ENCODE data around the gene LRP6.
"Not testable (repeated sequence)": the region's sequence is repeated elsewhere in the genome, so short reads cannot be mapped to it uniquely, and the experiment has no call there.

Gene LRP6

DNA sequence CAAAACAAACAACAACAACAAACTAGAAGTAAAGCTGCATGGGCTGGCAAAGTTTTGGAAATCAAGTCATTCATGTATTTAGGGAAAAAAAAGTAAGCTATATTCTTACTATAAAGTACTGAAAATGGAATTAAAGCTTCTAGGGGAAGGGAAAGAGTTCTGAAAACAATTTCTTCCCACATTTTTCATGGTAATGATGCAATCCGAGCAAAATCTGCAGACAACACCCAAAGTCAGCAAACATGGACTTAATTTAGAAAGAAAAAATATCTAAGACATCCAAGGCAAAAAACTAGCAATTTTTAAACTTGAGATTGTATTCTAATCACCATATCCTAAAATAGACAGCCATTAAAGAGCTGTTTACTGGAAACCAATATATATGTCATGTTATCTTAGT, 86.3 kb downstream of the LRP6 start:
- DNase-seq (ENCODE audit: low read depth in 2 of 2), result no peak

DNA sequence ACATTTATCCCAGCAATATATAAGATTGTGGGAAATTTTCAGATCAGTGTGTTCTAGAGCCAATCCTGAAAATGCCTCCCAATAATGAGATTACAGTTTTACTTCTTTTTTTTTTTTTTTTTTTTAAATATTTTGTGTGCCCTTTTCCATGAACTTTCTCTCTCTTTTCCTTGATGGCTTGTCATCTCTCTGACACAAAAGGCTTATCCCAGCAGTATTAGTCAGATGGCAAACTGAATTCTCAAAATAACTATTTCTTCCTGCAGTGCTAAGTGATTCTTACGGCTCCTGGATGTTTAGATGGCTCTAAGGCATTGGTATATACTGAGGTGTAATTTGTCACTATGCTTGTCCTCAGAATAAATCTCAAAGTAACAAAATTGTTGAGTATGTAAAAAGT, 86.7 kb downstream of the LRP6 start:
- no peak for DNase-seq (ENCODE audit: low read depth in 2 of 2)

GRCh38 chr12:12178559-12178958, 88.3 kb downstream of the LRP6 start:
- no peak for DNase-seq (ENCODE audit: low read depth in 2 of 2)

- DNase-seq (ENCODE audit: low read depth in 2 of 2), result no peak
Observed at GRCh38 chr12:12176402-12176801, 90.4 kb downstream of the LRP6 start.

GRCh38 chr12:12171991-12172511, 94.8 kb downstream of the LRP6 start:
- DNase-seq (ENCODE audit: low read depth in 2 of 2), result peak; percentile 3

DNA sequence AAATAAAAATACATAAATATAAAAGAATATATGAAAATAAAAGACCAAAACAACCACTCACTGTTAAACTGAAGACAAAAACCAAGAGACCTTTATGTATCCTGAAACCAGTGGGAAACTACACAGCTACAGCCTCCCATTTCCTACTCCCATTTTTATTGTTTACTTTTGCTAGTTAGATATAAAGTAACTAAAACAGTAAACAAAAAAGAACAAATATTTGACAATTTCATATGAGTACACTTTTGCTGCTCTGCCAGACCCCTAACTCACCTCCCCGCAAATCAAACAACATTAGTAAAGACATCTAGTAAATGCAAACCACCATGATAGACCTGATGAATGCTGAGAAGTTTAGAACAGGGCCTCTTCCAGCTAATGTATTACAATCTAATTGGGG, 99.0 kb downstream of the LRP6 start:
- no peak for DNase-seq (ENCODE audit: low read depth in 2 of 2)

- DNase-seq (ENCODE audit: low read depth in 2 of 2), result no peak
Observed at GRCh38 chr12:12166751-12167150, 100.1 kb downstream of the LRP6 start.

GRCh38 chr12:12159988-12160387, 106.9 kb downstream of the LRP6 start:
- no peak for DNase-seq (ENCODE audit: low read depth in 2 of 2)

DNA sequence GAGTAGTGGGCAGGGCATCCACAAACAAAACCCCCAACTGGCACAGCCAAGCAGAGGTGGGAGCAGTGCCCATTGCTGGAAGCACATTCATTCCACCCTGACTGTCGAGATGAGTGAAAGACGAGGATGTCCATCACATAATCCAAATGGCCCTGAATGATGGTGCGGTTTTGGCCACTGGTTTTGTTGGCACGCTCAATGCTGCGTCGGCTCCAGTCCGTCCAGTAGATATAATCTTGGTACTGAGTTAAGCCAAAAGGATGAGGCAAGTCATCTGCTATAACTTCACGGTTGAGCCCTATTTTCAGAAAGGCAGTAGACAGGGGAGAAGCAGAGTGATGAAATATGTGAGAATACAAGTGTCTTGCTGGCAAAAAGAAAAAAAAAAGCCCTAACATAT, 108.0 kb downstream of the LRP6 start:
- no peak for DNase-seq (ENCODE audit: low read depth in 2 of 2)

GRCh38 chr12:12157424-12157823, 109.4 kb downstream of the LRP6 start:
- DNase-seq (ENCODE audit: low read depth in 2 of 2), result no peak

GRCh38 chr12:12156828-12157227, 110.0 kb downstream of the LRP6 start:
- DNase-seq (ENCODE audit: low read depth in 2 of 2), result no peak

DNA sequence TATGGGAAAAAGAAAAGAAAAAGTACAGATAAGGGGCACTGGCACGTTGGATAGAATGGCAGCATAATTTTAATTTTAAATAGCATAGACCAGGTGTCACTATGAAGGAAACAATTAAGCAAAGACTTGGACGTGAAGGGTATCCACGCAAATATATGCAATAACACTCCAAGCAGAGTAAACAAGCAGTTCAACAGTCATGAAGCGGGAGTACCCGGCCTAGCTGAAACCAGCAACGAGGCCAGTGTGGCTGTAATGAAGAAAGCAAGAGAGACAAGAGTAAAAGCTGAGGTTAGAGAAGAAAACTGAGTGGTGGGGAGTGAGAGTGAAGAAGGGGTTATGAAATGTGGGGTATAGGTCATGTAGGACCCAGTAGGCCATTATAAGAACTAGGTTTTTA, 110.7 kb downstream of the LRP6 start:
- DNase-seq (ENCODE audit: low read depth in 2 of 2), result no peak

DNA sequence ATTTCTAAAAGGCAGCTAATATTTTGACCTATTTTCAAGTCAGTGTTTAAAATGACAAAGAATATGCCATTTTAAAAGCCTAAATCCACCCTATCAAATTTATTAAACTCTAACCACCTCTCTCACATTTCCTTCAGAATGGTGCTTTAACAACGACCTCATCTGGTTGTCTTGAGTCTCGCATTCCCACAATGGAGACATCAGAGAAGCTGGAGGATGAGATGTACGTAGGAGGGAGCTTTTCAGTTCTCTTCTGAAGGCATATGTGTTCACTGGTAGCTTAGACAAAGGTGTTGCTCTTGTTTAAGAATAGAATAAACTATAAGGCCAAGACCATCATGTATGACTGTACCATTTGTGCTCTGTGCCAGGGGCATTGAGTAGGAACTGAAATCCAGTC, 113.2 kb downstream of the LRP6 start:
- DNase-seq (ENCODE audit: low read depth in 2 of 2), result no peak

DNA sequence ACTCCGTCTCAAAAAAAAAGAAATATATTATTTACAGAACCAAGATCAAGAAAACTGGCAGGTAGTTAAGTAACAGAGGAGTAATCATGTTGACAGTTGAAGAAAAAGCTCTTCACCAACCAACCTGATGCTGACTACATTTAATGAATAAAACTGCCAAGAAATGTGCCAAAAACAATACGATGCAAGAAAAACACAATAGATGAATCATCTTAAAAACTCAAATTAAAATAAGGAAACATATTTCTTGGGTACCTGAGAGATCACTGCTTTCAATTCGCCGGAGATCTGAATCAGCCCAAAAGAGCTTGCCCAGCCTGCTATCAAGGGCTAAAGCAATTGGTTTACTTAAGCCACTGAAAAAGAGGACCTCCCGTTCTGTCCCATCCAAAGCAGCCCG, 119.7 kb downstream of the LRP6 start:
- no peak for DNase-seq (ENCODE audit: low read depth in 2 of 2)

DNA sequence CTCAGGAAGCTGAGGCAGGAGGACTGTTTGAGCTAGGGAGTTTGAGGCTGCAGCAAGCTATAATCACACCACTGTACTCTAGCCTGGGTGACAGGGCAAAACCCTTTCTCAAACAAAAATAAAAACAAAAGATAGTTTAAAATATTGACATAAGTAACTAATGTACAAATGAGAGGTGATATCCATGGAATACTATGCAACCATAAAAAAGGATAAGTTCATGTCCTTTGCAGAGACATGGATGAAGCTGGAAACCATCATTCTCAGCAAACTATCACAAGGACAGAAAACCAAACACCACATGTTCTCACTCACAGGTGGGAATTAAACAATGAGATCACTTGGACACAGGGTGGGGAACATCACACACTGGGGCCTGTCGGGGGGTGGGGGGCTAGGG, 122.3 kb downstream of the LRP6 start:
- not testable (repeated sequence) for DNase-seq (ENCODE audit: low read depth in 2 of 2)

GRCh38 chr12:12141000-12141399, 125.8 kb downstream of the LRP6 start:
- DNase-seq (ENCODE audit: low read depth in 2 of 2), result no peak

DNA sequence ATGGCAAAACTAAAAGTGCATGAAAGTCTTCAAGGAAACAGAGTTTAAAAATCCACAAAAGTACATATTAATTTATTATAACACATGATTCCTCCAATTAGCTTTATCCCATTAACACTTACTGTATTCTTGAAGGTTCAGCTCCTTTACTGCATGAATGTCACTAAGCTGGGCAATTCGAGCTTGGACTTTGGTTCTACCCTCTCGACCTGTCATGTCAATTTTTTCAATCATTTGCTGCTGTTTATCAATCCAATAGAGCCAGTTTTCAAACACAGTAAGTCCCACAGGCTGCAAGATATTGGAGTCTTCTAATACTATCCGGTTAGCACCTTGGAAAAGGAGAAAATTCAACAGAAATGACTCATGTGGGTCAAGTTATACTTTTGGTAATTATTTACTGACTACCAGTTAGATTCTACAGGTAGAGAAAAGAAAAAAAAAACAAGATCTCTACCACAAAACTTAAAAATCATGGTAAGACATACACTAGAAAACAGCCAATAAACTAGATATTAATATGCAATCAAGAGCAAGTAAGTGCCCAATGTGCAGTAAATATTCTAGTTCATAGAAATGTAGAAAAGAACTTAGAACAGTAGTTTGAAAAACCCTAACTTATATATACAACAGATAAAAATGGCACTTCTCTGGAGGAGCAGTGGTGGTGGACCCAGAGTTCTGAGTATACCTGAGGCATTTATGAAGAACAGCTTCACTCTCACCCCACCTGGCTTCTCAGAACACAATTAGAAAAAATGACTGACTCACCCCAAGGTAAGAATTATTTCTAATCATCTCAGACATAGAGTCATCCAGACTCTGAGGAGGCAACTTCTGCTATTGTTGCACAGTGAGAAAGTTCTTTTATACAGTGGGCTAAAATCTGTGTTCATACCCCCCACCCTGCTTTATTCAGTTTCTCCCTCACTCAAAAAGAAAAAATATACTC, 128.4 kb downstream of the LRP6 start:
- DNase-seq (ENCODE audit: low read depth in 2 of 2), result no peak

GRCh38 chr12:12133785-12134184, 133.1 kb downstream of the LRP6 start:
- no peak for DNase-seq (ENCODE audit: low read depth in 2 of 2)

GRCh38 chr12:12133259-12133658, 133.6 kb downstream of the LRP6 start:
- no peak for DNase-seq (ENCODE audit: low read depth in 2 of 2)

DNA sequence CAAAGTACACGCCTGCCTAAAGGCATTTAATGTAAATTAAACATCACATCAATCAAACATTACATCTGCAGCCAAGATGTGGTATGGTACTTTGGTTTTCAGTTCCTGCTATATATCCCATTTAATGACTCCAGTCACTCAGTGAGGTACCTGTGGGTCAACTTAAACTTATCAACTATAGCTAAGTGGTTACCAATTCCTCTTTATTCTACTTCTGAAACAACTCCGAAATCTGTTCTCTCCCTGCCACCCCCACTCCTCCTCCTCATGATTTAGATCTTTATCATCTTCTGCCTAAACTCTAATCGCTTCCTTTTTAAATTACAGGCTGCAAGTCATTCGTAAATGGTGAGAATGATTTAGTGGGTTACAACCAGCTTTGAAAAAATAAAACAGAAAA, 138.2 kb downstream of the LRP6 start:
- DNase-seq (ENCODE audit: low read depth in 2 of 2), result no peak

- DNase-seq (ENCODE audit: low read depth in 2 of 2), result no peak
Observed at GRCh38 chr12:12127304-12127703, 139.5 kb downstream of the LRP6 start.

- no peak for DNase-seq (ENCODE audit: low read depth in 2 of 2)
Observed at GRCh38 chr12:12126551-12126950, 140.3 kb downstream of the LRP6 start.

- DNase-seq (ENCODE audit: low read depth in 2 of 2), result no peak
Observed at GRCh38 chr12:12123036-12123604, 143.7 kb downstream of the LRP6 start.
